Activated CD8-positive, alpha-beta T cell treated with anti-CD3 and anti-CD28 coated beads for 36 hours (primary cell): ENCODE measurements around the gene IQGAP1. TPM values are rescaled to one million over a fixed set of nuclear protein-coding genes. Genes with fewer than 3 reads are reported as not detected.
A peak's percentile ranks its signal among the peaks of the same experiment; 100 is the strongest.

Source experiments
- ATAC-seq: fragments of 200-7000 bp; cut with Tn5 transposase; one replicate; pipeline ENCODE4 v1.10.0; 2021; ENCODE audit warnings: mild to moderate bottlenecking, moderate library complexity
- CTCF ChIA-PET: fragments of 350-600 bp; sonication (Branson Sonifier 250); formaldehyde crosslinking; loops from one replicate; lab custom pipeline; 2021; ENCODE audit warnings: antibody characterized with exemption; lab: Charles Lee
- POLR2A ChIA-PET: fragments of 350-600 bp; sonication (Branson Sonifier 250); formaldehyde crosslinking; loops from one replicate; lab custom pipeline; 2021; ENCODE audit warnings: antibody characterized with exemption; lab: Charles Lee
- DNase-seq: peaks from one replicate; pipeline ENCODE4 v3.0.0-alpha.2; 2020
- H3K27ac Mint-ChIP-seq: one replicate; pipeline ENCODE4 v1.8.0; 2021; ENCODE audit warnings: mild to moderate bottlenecking, mixed read lengths
- H3K27me3 Mint-ChIP-seq: one replicate; pipeline ENCODE4 v1.8.0; 2021; ENCODE audit warnings: mixed read lengths
- H3K36me3 Mint-ChIP-seq: one replicate; pipeline ENCODE4 v1.8.0; 2021; ENCODE audit warnings: low read depth, mixed read lengths
- H3K4me1 Mint-ChIP-seq: one replicate; pipeline ENCODE4 v1.8.0; 2021; ENCODE audit warnings: low read depth, mixed read lengths
- H3K4me3 Mint-ChIP-seq: one replicate; pipeline ENCODE4 v1.8.0; 2021; ENCODE audit warnings: mild to moderate bottlenecking, moderate library complexity, mixed read lengths
- H3K9me3 Mint-ChIP-seq: one replicate; pipeline ENCODE4 v1.8.0; 2021; ENCODE audit warnings: mixed read lengths
- intact Hi-C: fragments of 100-400 bp; cut with micrococcal nuclease; formaldehyde crosslinking; loops from one replicate; pipeline ENCODE4 v1.10.0; 2022
- total RNA-seq, 2 experiments: library from RNA; stranded (reverse); gene quantifications; one replicate each; pipeline ENCODE4 v1.2.3, GENCODE V29; 2021
- TF ChIP-seq, protein P1 (sequence below): fragments of 200-600 bp; IDR thresholded peaks from one replicate; pipeline ENCODE4 v1.8.0; 2022; ENCODE audit warnings: antibody characterized with exemption, mild to moderate bottlenecking

Gene IQGAP1
- total RNA-seq, 2 experiments from 2014 or later = 148 to 155 TPM

DNA sequence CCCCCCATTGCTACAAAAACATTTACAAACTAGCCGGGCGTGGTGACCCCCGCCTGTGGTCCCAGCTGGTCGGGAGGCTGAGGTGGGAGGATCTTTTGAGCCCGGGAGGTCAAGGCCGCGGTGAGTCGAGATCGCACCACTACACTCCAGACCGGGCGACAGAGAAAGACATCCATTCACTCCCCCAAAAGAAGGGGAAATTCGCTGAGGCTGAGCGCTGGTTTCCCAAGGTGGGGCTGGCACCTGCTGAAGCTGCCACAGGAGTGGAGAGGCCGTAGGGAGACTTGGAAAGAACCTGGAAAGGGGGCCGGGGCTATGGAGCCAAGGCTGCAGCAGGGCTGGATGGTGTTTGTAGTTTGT, 140.9 kb downstream of the IQGAP1 start:
- DNase-seq (no peak), ATAC-seq (no peak)
- Mint-ChIP-seq H3K9me3 (no peaks in the 10 kb centered on the region), H3K4me1 (peaks cover 35% of the 10 kb centered on the region), H3K36me3 (peaks cover 14% of the 10 kb centered on the region), H3K27me3 (no peaks in the 10 kb centered on the region), H3K4me3 (peak overlapping the region; percentile 81), H3K27ac (peak overlapping the region; percentile 94)
- TF ChIP-seq, protein P1, sequence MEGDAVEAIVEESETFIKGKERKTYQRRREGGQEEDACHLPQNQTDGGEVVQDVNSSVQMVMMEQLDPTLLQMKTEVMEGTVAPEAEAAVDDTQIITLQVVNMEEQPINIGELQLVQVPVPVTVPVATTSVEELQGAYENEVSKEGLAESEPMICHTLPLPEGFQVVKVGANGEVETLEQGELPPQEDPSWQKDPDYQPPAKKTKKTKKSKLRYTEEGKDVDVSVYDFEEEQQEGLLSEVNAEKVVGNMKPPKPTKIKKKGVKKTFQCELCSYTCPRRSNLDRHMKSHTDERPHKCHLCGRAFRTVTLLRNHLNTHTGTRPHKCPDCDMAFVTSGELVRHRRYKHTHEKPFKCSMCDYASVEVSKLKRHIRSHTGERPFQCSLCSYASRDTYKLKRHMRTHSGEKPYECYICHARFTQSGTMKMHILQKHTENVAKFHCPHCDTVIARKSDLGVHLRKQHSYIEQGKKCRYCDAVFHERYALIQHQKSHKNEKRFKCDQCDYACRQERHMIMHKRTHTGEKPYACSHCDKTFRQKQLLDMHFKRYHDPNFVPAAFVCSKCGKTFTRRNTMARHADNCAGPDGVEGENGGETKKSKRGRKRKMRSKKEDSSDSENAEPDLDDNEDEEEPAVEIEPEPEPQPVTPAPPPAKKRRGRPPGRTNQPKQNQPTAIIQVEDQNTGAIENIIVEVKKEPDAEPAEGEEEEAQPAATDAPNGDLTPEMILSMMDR = no peak
- intact Hi-C loops = loop anchor here (1.0 kb wide), 1 partner anchor 9 kb away; no protein-coding TSS in a partner anchor
- POLR2A ChIA-PET = interaction anchor here (0.7 kb wide), 1 partner anchor 9 kb away, joined by 3 read pairs; no protein-coding TSS in a partner anchor
- CTCF ChIA-PET = no interaction called here

DNA sequence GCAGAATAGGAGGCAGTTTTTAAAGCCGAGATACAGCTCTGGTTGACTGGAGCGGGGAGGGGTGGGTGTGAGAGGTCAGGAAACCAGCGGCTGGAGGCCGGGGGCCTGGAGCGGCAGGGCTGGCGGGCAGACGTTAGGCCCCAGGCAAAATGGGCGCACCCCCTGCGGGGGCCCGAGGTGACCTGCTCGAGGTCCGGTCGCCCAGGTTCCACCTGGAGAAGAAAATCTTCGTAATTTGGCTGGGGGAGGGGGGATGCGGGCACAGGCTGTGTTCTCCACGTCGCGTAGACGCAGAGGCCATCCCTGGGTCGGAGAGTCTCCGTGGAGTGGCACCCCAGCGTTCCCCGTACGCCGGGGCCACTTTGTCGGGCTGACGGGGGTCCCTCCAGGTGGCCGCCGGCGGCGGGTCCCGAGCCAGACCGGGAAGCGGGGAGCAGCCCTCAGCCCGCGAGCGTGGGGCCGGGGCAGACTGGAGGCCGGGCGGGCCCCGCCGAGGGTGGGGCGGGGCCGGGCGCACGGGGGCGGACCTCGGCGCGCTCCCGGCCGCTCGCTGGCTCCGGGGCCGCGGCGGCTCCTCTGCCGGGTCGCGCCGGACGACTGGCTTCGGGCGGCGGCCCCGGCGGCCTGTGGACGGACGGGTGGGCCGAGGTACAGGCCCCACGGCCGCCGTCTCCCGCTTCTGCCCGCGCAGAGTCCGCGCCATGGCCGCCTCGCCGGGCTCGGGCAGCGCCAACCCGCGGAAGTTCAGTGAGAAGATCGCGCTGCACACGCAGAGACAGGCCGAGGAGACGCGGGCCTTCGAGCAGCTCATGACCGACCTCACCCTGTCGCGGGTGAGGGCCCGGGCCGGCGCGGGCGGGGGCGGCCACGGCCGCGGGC, 141.6 kb downstream of the IQGAP1 start, which contains the start of gene CRTC3:
CRTC3 (plus strand) TSS at position 553 of the 879 bp plus-strand sequence; CDS start at position 702, 149 bp downstream.
- Mint-ChIP-seq H3K36me3 (peaks cover 14% of the 10 kb centered on the region), H3K9me3 (no peaks in the 10 kb centered on the region), H3K27ac (peak within 1 kb of the TSS; percentile 94), H3K4me1 (peaks cover 42% of the 10 kb centered on the region), H3K27me3 (no peaks in the 10 kb centered on the region), H3K4me3 (peak within 1 kb of the TSS; percentile 99)
- CTCF ChIA-PET = interaction anchor here (1.0 to 2.5 kb wide), 5 partner anchors 9 to 78 kb away, joined by 3 to 11 read pairs (median 5); no protein-coding TSS in a partner anchor
- peak; percentile 85 for ATAC-seq
- intact Hi-C loops = loop anchor here (1.0 to 5.0 kb wide), 2 partner anchors 9 to 38 kb away; no protein-coding TSS in a partner anchor
- POLR2A ChIA-PET = interaction anchor here (0.6 to 1.9 kb wide), 11 partner anchors 9 to 341 kb away, joined by 3 to 9 read pairs (median 5); partner anchors contain the start of gene IQGAP1
- peak; percentile 58 for DNase-seq
- TF ChIP-seq, protein P1 = no peak

DNA sequence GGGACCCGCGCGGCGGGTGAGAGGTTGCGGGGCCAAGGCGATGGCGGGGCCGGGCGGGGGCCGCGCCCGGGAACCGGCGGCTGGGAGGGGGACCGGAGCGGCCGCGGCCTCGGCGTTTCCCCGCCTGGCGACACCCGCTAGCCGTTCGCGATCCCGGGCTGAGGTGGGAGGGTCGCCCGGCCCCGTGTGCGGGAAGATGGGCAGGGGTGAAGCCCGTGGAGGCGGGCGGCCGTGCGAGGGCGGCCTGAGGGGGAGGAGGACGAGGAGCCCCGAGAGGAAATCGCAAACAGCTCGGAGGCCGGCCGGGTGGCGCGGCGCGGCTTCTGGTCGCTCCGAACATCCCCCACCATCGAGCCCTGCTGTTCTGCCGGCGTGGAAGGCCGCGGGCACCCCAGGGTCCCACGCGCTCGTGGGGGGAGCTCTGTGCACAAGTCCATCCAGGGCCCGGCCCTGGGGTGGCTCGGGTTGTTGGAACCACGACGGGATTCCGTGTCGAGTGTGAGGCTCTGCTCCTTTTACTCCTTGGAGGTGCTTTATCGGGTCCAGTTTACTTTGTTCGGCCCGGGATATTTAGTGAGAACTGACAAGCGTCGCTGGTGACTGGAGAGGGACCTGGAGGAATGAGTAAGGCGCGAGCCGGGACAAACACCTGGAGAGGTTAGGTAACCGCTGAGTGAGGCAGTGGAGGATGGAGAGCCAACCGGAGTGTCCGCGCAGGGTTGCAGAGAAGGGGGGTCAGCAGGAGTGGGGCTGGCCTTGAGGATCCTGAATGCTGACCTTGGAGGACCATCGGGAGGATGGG, 142.4 kb downstream of the IQGAP1 start:
- peak; percentile 63 for DNase-seq
- intact Hi-C loops = loop anchor here (5.0 kb wide), 1 partner anchor 37 kb away; no protein-coding TSS in a partner anchor
- Mint-ChIP-seq H3K27ac (peak overlapping the region; percentile 92), H3K4me1 (peaks cover 47% of the 10 kb centered on the region), H3K9me3 (no peaks in the 10 kb centered on the region), H3K36me3 (peaks cover 14% of the 10 kb centered on the region), H3K27me3 (no peaks in the 10 kb centered on the region), H3K4me3 (peak overlapping the region; percentile 99)
- peak; percentile 54 for ATAC-seq
- POLR2A ChIA-PET = interaction anchor here (0.6 to 1.9 kb wide), 14 partner anchors 9 to 340 kb away, joined by 3 to 9 read pairs (median 4); partner anchors contain the start of gene IQGAP1
- CTCF ChIA-PET = interaction anchor here (0.6 to 2.5 kb wide), 11 partner anchors 9 to 168 kb away, joined by 3 to 11 read pairs (median 3); no protein-coding TSS in a partner anchor
- TF ChIP-seq, protein P1 = no peak

DNA sequence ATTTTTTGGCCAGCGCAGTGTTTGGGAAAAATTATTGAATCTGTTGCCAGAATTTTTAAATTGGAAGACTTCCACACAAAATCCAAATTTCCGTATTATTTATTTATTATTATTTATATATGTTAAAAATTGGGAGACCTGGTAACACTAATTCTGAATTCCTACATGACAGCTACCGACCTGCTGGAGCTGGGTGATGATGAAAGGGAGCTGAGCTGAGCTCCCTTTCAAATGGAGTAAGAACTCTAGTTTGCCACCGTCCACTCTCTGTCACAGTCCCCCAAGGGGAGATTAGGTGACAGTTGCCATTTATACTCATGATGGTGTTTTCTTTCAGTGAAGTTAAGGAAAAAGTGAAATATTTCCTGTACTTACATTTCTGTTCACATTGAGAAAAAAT, 143.1 kb downstream of the IQGAP1 start:
- intact Hi-C loops = loop anchor here (5.0 kb wide), 1 partner anchor 36 kb away; no protein-coding TSS in a partner anchor
- ATAC-seq = no peak
- H3K36me3 Mint-ChIP-seq = peaks cover 14% of the 10 kb centered on the region
- CTCF ChIA-PET = interaction anchor here (0.6 to 2.5 kb wide), 11 partner anchors 9 to 169 kb away, joined by 3 to 11 read pairs (median 3); no protein-coding TSS in a partner anchor
- H3K27ac Mint-ChIP-seq = peak overlapping the region; percentile 92
- TF ChIP-seq, protein P1 = no peak
- H3K4me3 Mint-ChIP-seq = peak overlapping the region; percentile 99
- POLR2A ChIA-PET = interaction anchor here (0.9 to 1.9 kb wide), 11 partner anchors 9 to 155 kb away, joined by 3 to 9 read pairs (median 4); partner anchors contain the start of gene IQGAP1
- no peak for DNase-seq
- H3K9me3 Mint-ChIP-seq = no peaks in the 10 kb centered on the region
- H3K4me1 Mint-ChIP-seq = peaks cover 52% of the 10 kb centered on the region
- H3K27me3 Mint-ChIP-seq = no peaks in the 10 kb centered on the region
